ENCODE measurements around the gene GJA5. TPM values are rescaled to one million over a fixed set of nuclear protein-coding genes. Genes with fewer than 3 reads are reported as not detected.

Gene GJA5
- total and polyA plus RNA-seq, 2 donors (not counting 3 experiments of a cell fraction or from before 2014, with no cell fraction given): 0.55 to 5.9 TPM

- Histone ChIP-seq H3K36me3 (ENCODE audit: control insufficient read depth in 2 of 2, extremely low read depth in 1 of 2, insufficient read depth in 2 of 2, low read length in 2 of 2) (no peaks in the 10 kb centered on the region), H2AFZ (ENCODE audit: low read depth, low read length) (peak overlapping the region; percentile 88), H3K9me1 (replicated peaks; ENCODE audit: control insufficient read depth, extremely low read depth, insufficient read depth, low read length) (no peaks in the 10 kb centered on the region), H3K4me2 (ENCODE audit: insufficient read depth, low read length) (no peak overlapping the region), H3K79me2 (ENCODE audit: control insufficient read depth, insufficient read depth, low read length) (no peaks in the 10 kb centered on the region), H3K9me3 (replicated peaks; ENCODE audit: control insufficient read depth, insufficient read depth, low read length) (no peaks in the 10 kb centered on the region), H3K4me1 (ENCODE audit: control insufficient read depth, extremely low read depth, insufficient read depth, low read length) (peaks cover 19% of the 10 kb centered on the region), H3K9ac (replicated peaks; ENCODE audit: extremely low read depth, insufficient read depth, low read length) (no peak overlapping the region), H3K27ac (ENCODE audit: insufficient read depth, low read depth, low read length) (peak overlapping the region; percentile 19), H4K20me1 (replicated peaks; ENCODE audit: control insufficient read depth, extremely low read depth, insufficient read depth, low read length) (no peaks in the 10 kb centered on the region), H3K4me3 (replicated peaks in 1 of 3; ENCODE audit: insufficient read depth in 1 of 3, low read depth in 1 of 3, low read length in 3 of 3) (no peak overlapping the region), H3K27me3 (ENCODE audit: control insufficient read depth in 2 of 2, insufficient read depth in 2 of 2, low read length in 2 of 2) (no peaks in the 10 kb centered on the region)
- BruUV-seq (replicated peaks): no TSS peak
- dilution Hi-C loops (cut with MboI; ENCODE audit: extremely low pct_ligation_motif_present, low sequenced_read_pairs): no loop called here
- intact Hi-C loops (cut with micrococcal nuclease): loop anchor here (5.0 kb wide), 1 partner anchor 73 kb away; no protein-coding TSS in a partner anchor
- POLR2A ChIA-PET: no interaction called here
- FAIRE-seq (peak; percentile 87), DNase-seq (ENCODE audit: low read depth, low spot score) (peak; percentile 53)
- CTCF ChIA-PET: no interaction called here
- TF ChIP-seq FOS (IDR thresholded peaks at IDR 0.05; ENCODE audit: borderline replicate concordance, insufficient read depth, low read length): peak; percentile 68
- no peak for TF ChIP-seq JUN (IDR thresholded peaks at IDR 0.05; ENCODE audit: borderline replicate concordance, insufficient read depth, insufficient read length, low read depth)
Measured at GRCh38 chr1:147804942-147805723, 44.7 kb upstream of the GJA5 start.

GRCh38 chr1:147800804-147801203 lies 40.4 kb upstream of the GJA5 start:
- Histone ChIP-seq H3K27ac (ENCODE audit: insufficient read depth, low read depth, low read length) (no peak overlapping the region), H3K9ac (replicated peaks; ENCODE audit: extremely low read depth, insufficient read depth, low read length) (no peak overlapping the region), H4K20me1 (replicated peaks; ENCODE audit: control insufficient read depth, extremely low read depth, insufficient read depth, low read length) (no peaks in the 10 kb centered on the region), H3K4me3 (replicated peaks in 1 of 3; ENCODE audit: insufficient read depth in 1 of 3, low read depth in 1 of 3, low read length in 3 of 3) (no peak overlapping the region), H3K9me1 (replicated peaks; ENCODE audit: control insufficient read depth, extremely low read depth, insufficient read depth, low read length) (no peaks in the 10 kb centered on the region), H3K4me1 (ENCODE audit: control insufficient read depth, extremely low read depth, insufficient read depth, low read length) (peaks cover 19% of the 10 kb centered on the region), H3K9me3 (replicated peaks; ENCODE audit: control insufficient read depth, insufficient read depth, low read length) (no peaks in the 10 kb centered on the region), H3K36me3 (ENCODE audit: control insufficient read depth in 2 of 2, extremely low read depth in 1 of 2, insufficient read depth in 2 of 2, low read length in 2 of 2) (no peaks in the 10 kb centered on the region), H3K79me2 (ENCODE audit: control insufficient read depth, insufficient read depth, low read length) (no peaks in the 10 kb centered on the region), H3K27me3 (ENCODE audit: control insufficient read depth in 2 of 2, insufficient read depth in 2 of 2, low read length in 2 of 2) (no peaks in the 10 kb centered on the region), H3K4me2 (ENCODE audit: insufficient read depth, low read length) (peak overlapping the region; percentile 27), H2AFZ (ENCODE audit: low read depth, low read length) (peak overlapping the region; percentile 36)
- FAIRE-seq: peak; percentile 60
- intact Hi-C loops (cut with micrococcal nuclease) (no loop called here), dilution Hi-C loops (cut with MboI; ENCODE audit: extremely low pct_ligation_motif_present, low sequenced_read_pairs) (no loop called here)
- no TSS peak for BruUV-seq (replicated peaks)
- peak; percentile 53 for DNase-seq (ENCODE audit: low read depth, low spot score)
- CTCF ChIA-PET: interaction anchor here (1.0 kb wide), 1 partner anchor 20 kb away, joined by 3 read pairs; no protein-coding TSS in a partner anchor
- POLR2A ChIA-PET: no interaction called here
- TF ChIP-seq JUN (IDR thresholded peaks at IDR 0.05; ENCODE audit: borderline replicate concordance, insufficient read depth, insufficient read length, low read depth) (peak; percentile 23), POLR2AphosphoS5 (IDR thresholded peaks at IDR 0.05; ENCODE audit: insufficient read depth, low read depth, low read length) (no peak), MAX (IDR thresholded peaks at IDR 0.05; ENCODE audit: insufficient read depth, insufficient read length) (no peak), POLR2A (IDR thresholded peaks at IDR 0.05; ENCODE audit: low read depth, low read length) (no peak), GATA2 (IDR thresholded peaks at IDR 0.05; ENCODE audit: insufficient read depth, insufficient read length, low read depth, low read length) (peak; percentile 50), EZH2 (IDR thresholded peaks at IDR 0.05; ENCODE audit: borderline replicate concordance, low read depth, low read length, severe bottlenecking) (no peak), FOS (IDR thresholded peaks at IDR 0.05; ENCODE audit: borderline replicate concordance, insufficient read depth, low read length) (peak; percentile 88), MYC (IDR thresholded peaks at IDR 0.05; ENCODE audit: low read depth, low read length) (no peak)
